K562 (cell line): Measurements from ENCODE around the gene USP8.
"Not testable (repeated sequence)": the region's sequence is repeated elsewhere in the genome, so short reads cannot be mapped to it uniquely, and the experiment has no call there.

Experiments
- CTCF ChIP-seq, 3 experiments: IDR thresholded peaks in 2 of 3; conservative IDR thresholded peaks in 1 of 3; 2 replicates each; pipeline ENCODE4 v1.5.1; 2011 to 2012; ENCODE audit warnings: low read length in 3 of 3, mild to moderate bottlenecking in 3 of 3, control low read depth in 2 of 3, improper control_type of control experiment in 1 of 3, inconsistent platforms in 1 of 3, low read depth in 1 of 3, mixed read lengths in 1 of 3, moderate library complexity in 1 of 3; ENCODE audit not compliant: insufficient read depth in 2 of 3
- PML ChIP-seq: IDR thresholded peaks from 2 replicates; pipeline ENCODE4 v1.6.1; 2012; ENCODE audit warnings: low read length, inconsistent platforms
- SIN3A ChIP-seq, 2 experiments: fragments of 150-350 bp in 1 of 2; IDR thresholded peaks; 2 replicates each; pipeline ENCODE4 v1.6.1; 2011 to 2016; ENCODE audit warnings: borderline replicate concordance in 2 of 2, low read depth in 2 of 2, low read length in 2 of 2, mild to moderate bottlenecking in 2 of 2, moderate library complexity in 2 of 2; ENCODE audit not compliant: control insufficient read depth in 1 of 2
- ZNF609 ChIP-seq: sonication (generic); formaldehyde crosslinking; IDR thresholded peaks from 2 replicates; pipeline ENCODE4 v1.8.1; 2023; ENCODE audit warnings: missing genetic modification reagents, mild to moderate bottlenecking, borderline replicate concordance

- not testable (repeated sequence) for TF ChIP-seq PML; ZNF609 (CRISPR knock-in tag); SIN3A (IDR thresholded peaks at IDR 0.05; ENCODE audit: borderline replicate concordance in 2 of 2, control insufficient read depth in 1 of 2, low read depth in 2 of 2, low read length in 2 of 2); CTCF (IDR thresholded peaks at IDR 0.05 in 2 of 3, conservative IDR thresholded peaks at IDR 0.05 in 1 of 3; ENCODE audit: insufficient read depth in 2 of 3, low read depth in 1 of 3, low read length in 3 of 3)
These were observed 41.8 kb upstream of the USP8 start for GRCh38 chr15:50382408-50382807.
